ENCODE data around the gene POU3F3. TPM values are rescaled to one million over a fixed set of nuclear protein-coding genes. Genes with fewer than 3 reads are reported as not detected.

POU3F3 gene
- total RNA-seq, 1 experiment from 2014 or later = not detected

DNA sequence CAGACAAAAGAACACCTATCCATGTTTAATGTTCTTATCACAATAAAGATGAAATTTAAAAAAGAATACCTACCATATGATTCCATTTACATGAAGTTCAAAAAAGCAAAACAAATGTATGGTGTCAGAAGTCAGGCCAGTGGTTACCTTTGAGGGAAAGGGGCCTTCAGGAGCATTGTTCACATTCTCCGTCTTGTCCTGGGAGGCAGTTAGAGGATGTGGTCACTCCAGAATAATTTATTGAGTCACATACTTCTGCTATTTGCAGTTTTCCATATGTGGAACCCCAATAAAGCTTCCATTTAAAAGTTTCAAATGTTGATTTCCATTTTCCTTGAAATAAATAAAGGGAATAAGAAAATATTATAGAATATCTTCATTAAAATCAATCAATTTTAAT, 41.6 kb upstream of the POU3F3 start:
- DNase-seq (ENCODE audit: low read depth, low spot score) (no peak), ATAC-seq (no peak)
- TF ChIP-seq JUND (IDR thresholded peaks at IDR 0.05) (no peak), EGR1 (IDR thresholded peaks at IDR 0.05; ENCODE audit: low read depth) (no peak), RAD21 (IDR thresholded peaks at IDR 0.05; ENCODE audit: low read depth) (no peak), ELF1 (IDR thresholded peaks at IDR 0.05; ENCODE audit: borderline replicate concordance, low read depth) (no peak), FOSL1 (IDR thresholded peaks at IDR 0.05; ENCODE audit: low read depth) (no peak), YY1 (IDR thresholded peaks at IDR 0.05; ENCODE audit: extremely low read depth, insufficient replicate concordance, low read depth, low read length) (no peak), EZH2 (IDR thresholded peaks at IDR 0.05) (no peak), ZFX (IDR thresholded peaks at IDR 0.05) (no peak), POLR2AphosphoS5 (IDR thresholded peaks at IDR 0.05; ENCODE audit: low read depth, low read length) (no peak), POLR2A (IDR thresholded peaks at IDR 0.05; ENCODE audit: borderline replicate concordance, extremely low read depth, insufficient read depth, insufficient read length) (no peak), CBX3 (IDR thresholded peaks at IDR 0.05; ENCODE audit: low read depth) (no peak), SP1 (IDR thresholded peaks at IDR 0.05; ENCODE audit: low read depth) (no peak), ZNF274 (IDR thresholded peaks at IDR 0.05; ENCODE audit: low read depth, low read length) (no peak), TCF7L2 (IDR thresholded peaks at IDR 0.05; ENCODE audit: borderline replicate concordance, extremely low read depth, insufficient read depth, insufficient read length) (no peak)
- TF ChIP-seq, protein P1, sequence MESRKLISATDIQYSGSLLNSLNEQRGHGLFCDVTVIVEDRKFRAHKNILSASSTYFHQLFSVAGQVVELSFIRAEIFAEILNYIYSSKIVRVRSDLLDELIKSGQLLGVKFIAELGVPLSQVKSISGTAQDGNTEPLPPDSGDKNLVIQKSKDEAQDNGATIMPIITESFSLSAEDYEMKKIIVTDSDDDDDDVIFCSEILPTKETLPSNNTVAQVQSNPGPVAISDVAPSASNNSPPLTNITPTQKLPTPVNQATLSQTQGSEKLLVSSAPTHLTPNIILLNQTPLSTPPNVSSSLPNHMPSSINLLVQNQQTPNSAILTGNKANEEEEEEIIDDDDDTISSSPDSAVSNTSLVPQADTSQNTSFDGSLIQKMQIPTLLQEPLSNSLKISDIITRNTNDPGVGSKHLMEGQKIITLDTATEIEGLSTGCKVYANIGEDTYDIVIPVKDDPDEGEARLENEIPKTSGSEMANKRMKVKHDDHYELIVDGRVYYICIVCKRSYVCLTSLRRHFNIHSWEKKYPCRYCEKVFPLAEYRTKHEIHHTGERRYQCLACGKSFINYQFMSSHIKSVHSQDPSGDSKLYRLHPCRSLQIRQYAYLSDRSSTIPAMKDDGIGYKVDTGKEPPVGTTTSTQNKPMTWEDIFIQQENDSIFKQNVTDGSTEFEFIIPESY (IDR thresholded peaks at IDR 0.05; ENCODE audit: extremely low read depth, insufficient replicate concordance, low read length) = no peak
- TF ChIP-seq, protein P2, sequence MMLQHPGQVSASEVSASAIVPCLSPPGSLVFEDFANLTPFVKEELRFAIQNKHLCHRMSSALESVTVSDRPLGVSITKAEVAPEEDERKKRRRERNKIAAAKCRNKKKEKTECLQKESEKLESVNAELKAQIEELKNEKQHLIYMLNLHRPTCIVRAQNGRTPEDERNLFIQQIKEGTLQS (IDR thresholded peaks at IDR 0.05) = no peak
- TF ChIP-seq, protein P3, sequence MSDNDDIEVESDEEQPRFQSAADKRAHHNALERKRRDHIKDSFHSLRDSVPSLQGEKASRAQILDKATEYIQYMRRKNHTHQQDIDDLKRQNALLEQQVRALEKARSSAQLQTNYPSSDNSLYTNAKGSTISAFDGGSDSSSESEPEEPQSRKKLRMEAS (IDR thresholded peaks at IDR 0.05) = no peak
- TF ChIP-seq, protein P4, sequence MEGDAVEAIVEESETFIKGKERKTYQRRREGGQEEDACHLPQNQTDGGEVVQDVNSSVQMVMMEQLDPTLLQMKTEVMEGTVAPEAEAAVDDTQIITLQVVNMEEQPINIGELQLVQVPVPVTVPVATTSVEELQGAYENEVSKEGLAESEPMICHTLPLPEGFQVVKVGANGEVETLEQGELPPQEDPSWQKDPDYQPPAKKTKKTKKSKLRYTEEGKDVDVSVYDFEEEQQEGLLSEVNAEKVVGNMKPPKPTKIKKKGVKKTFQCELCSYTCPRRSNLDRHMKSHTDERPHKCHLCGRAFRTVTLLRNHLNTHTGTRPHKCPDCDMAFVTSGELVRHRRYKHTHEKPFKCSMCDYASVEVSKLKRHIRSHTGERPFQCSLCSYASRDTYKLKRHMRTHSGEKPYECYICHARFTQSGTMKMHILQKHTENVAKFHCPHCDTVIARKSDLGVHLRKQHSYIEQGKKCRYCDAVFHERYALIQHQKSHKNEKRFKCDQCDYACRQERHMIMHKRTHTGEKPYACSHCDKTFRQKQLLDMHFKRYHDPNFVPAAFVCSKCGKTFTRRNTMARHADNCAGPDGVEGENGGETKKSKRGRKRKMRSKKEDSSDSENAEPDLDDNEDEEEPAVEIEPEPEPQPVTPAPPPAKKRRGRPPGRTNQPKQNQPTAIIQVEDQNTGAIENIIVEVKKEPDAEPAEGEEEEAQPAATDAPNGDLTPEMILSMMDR (IDR thresholded peaks at IDR 0.05 in 2 of 3, conservative IDR thresholded peaks at IDR 0.05 in 1 of 3; ENCODE audit: borderline replicate concordance in 1 of 3, insufficient read depth in 1 of 3, low read depth in 2 of 3, low read length in 2 of 3) = no peak
- no TSS peak for BruUV-seq (replicated peaks)
- H3K9me2 ChIP-seq (ENCODE audit: insufficient read depth) = no peaks in the 10 kb centered on the region
- H3K9ac ChIP-seq (ENCODE audit: low read length) = no peak overlapping the region
- H3K9me3 ChIP-seq (ENCODE audit: control insufficient read depth in 1 of 2, insufficient read depth in 1 of 2, low read depth in 1 of 2, low read length in 2 of 2) = no peaks in the 10 kb centered on the region
- H3K36me3 ChIP-seq (ENCODE audit: control insufficient read depth in 1 of 2, insufficient read depth in 2 of 2, low read length in 2 of 2) = no peaks in the 10 kb centered on the region
- CTCF ChIA-PET = no interaction called here
- H2AFZ ChIP-seq (ENCODE audit: low read depth, low read length, poor library complexity, severe bottlenecking) = no peak overlapping the region
- RAD21 ChIA-PET (ENCODE audit: low non-redundant PET in 1 of 2, low total read pairs in 2 of 2, uncharacterized antibody in 2 of 2, unreplicated experiment in 2 of 2) = no interaction called here
- intact Hi-C loops (cut with micrococcal nuclease) = no loop called here
- H3K4me2 ChIP-seq (ENCODE audit: low read length) = no peak overlapping the region
- H3K27ac ChIP-seq (ENCODE audit: low read depth, low read length) = no peak overlapping the region
- no peaks in the 10 kb centered on the region for H3K27me3 ChIP-seq (ENCODE audit: insufficient read depth, low read length)
- no peaks in the 10 kb centered on the region; the same call in 1 of the 2 replicates for H4K20me1 ChIP-seq (ENCODE audit: insufficient read depth)
- no peaks in the 10 kb centered on the region for H3K79me2 ChIP-seq (ENCODE audit: insufficient read depth, low read length)
- no peak overlapping the region for H3K4me3 ChIP-seq (replicated peaks in 1 of 2; ENCODE audit: low read depth in 1 of 2, low read length in 2 of 2)
- H3K4me1 ChIP-seq (ENCODE audit: control insufficient read depth in 1 of 2, insufficient read depth in 2 of 2, low read length in 2 of 2) = no peaks in the 10 kb centered on the region
- POLR2A ChIA-PET = no interaction called here

Data from HCT116 (cell line).